Germinal center (tissue), 1 donor: ENCODE measurements around the gene GOLGA6L24.
"Not testable (repeated sequence)": the region's sequence is repeated elsewhere in the genome, so short reads cannot be mapped to it uniquely, and the experiment has no call there.

ENCODE experiments used
- DNase-seq: peaks from one replicate; pipeline ENCODE4 v3.0.0; 2012; ENCODE audit warnings: mixed read lengths, low spot score

GOLGA6L24 gene, protein sequence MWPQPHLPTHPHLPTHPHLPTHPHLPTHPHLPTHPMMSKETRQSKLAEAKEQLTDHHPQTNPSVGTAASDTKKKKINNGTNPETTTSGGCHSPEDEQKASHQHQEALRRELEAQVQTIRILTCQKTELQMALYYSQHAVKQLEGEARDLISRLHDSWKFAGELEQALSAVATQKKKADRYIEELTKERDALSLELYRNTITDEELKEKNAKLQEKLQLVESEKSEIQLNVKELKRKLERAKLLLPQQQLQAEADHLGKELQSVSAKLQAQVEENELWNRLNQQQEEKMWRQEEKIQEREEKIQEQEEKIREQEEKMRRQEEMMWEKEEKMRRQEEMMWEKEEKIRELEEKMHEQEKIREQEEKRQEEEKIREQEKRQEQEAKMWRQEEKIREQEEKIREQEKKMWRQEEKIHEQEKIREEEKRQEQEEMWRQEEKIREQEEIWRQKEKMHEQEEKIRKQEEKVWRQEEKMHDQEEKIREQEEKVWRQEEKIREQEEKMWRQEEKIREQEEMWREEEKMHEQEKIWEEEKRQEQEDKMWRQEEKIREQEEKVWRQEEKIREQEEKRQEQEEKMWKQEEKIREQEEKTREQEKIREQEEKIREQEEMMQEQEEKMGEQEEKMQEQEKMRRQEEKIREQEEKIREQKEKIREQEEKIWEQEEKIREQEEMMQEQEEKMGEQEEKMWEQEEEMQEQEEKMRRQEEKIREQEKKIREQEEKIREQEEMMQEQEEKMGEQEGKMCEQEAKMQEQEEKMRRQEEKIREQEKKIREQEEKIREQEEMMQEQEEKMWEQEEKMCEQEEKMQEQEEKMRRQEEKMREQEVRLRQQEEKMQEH

GRCh38 chr15:28357984-28358383 lies at the start of gene GOLGA6L24:
TSS of gene GOLGA6L24 (minus strand) at chr15:28358084. CDS start at chr15:28358023, 61 bp downstream.
- DNase-seq, result not testable (repeated sequence)

DNA sequence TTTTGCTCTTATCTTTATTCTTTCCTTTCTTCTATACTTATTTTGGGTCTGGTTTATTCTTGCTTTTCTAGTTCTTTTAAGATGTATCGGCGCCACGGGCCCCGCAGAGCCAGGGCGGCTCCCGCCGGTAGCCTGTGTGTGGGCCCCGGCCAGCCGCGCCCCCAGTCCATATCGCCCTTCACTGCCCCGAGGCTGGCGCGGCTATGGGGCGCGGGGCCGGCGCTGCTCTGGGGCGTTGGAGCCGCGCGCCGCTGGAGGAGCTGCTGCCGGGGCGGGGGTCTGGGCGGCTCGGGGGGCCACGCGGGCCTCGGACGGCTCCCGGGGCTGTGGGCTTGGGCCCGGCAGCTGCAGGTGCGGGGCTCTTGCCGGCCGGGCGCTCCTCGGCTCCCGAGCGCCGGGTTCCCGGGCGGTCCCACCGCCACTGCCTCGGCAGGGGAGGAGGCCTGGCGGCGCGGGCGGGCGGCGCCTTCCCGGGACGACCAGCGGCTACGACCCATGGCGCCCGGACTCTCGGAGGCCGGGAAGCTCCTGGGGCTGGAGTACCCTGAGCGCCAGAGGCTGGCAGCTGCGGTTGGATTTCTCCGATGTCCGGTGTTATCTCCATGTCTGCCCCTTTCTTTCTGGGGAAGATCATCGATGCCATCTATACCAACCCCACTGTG lies 45.0 kb upstream of the GOLGA6L24 start:
- not testable (repeated sequence) for DNase-seq

- not testable (repeated sequence) for DNase-seq
These were observed 38.1 kb upstream of the GOLGA6L24 start for GRCh38 chr15:28396022-28396421.

GRCh38 chr15:28380053-28380452 lies 22.2 kb upstream of the GOLGA6L24 start:
- not testable (repeated sequence) for DNase-seq

GRCh38 chr15:28378364-28378763 lies 20.5 kb upstream of the GOLGA6L24 start, which contains the start of gene GOLGA8F:
TSS of gene GOLGA8F (plus strand) at chr15:28378664. CDS start at chr15:28378762, 98 bp downstream.
- not testable (repeated sequence) for DNase-seq

- not testable (repeated sequence) for DNase-seq
These were observed 7.6 kb upstream of the GOLGA6L24 start for GRCh38 chr15:28365502-28365901.

GRCh38 chr15:28322129-28322588 lies 35.7 kb downstream of the GOLGA6L24 start, which contains the start of gene HERC2:
TSS of gene HERC2 (minus strand) at chr15:28322179. CDS start at chr15:28321433, 746 bp downstream.
- DNase-seq, result not testable (repeated sequence)

- DNase-seq, result not testable (repeated sequence)
These were observed 36.4 kb downstream of the GOLGA6L24 start for GRCh38 chr15:28321358-28322078.

DNA sequence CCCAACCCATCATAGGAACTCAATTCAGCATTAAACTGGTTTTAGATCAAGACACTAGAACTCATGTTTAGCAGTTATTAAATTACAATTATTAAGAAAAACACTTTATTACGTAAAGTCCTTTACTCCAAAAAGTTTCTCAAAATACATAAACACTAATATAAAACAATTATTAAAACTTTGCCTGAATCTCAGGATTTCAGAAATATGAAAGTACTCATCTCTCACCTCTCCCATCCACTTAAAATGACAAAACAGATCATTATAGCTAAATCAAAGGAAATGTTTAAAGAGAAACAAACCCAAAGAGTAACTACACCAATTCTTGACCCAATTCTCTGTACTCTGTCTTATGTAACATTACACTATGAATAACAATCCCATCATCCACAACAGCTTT lies 38.2 kb downstream of the GOLGA6L24 start:
- DNase-seq, result not testable (repeated sequence)

DNA sequence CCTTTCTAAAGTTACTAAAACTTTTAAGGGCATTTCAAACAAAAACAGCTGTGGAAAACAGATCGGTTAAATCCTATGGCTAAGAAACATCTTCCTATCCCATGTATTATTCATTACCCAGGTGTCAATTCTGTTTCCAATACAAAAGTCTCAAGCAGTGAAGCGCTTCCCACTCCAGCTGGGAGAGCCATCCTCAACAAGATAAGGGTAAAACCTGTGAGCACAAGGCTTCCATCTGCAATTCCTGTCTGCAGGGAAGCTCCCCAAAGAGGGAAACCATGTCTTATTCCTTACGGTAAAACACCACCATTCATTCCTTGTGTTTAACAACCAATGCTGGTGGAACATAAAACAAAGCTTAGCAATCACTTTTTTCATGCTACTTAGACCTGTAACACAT lies 39.1 kb downstream of the GOLGA6L24 start:
- DNase-seq, result not testable (repeated sequence)

- not testable (repeated sequence) for DNase-seq
These were observed 39.8 kb downstream of the GOLGA6L24 start for GRCh38 chr15:28318122-28318521.

DNA sequence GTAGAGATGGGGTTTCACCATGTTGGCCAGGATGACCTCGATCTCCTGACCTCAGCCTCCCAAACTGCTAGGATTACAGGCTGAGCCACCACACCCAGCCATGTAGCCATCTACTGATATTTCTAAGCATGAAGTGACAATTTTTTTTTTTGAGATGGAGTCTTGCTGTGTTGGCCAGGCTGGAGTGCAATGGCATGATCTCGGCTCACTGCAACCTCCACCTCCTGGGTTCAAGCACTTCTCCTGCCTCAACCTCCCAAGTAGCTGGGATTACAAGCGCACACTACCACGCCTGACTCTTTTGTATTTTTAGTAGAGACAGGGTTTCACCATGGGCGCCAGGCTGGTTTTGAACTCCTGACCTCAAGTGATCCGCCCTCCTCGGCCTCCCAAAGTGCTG lies 40.9 kb downstream of the GOLGA6L24 start:
- DNase-seq, result not testable (repeated sequence)

DNA sequence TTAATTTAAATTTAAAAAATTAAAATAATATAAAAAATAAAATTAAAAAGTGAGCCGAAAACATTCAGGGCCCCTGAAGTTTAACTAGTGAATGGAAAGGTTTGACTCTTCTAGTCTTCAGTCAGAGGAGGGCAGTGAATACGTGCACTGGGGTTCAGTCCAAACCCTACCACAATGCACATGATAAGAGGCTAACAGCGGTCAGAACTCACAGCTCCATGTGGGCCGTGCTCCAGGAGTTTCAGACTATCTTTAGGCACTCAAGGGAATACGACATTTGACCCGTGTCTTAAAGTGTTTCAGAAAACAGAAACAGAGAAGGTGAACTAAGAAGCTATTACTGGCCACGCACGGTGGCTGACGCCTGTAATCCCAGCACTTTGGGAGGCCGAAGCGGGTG lies 47.4 kb downstream of the GOLGA6L24 start:
- not testable (repeated sequence) for DNase-seq

GRCh38 chr15:28308718-28309117 lies 49.2 kb downstream of the GOLGA6L24 start:
- DNase-seq, result not testable (repeated sequence)
